Activated CD4-positive, alpha-beta memory T cell treated with anti-CD3 and anti-CD28 coated beads, Interleukin-2, amount 10 ng/mL, durations not matched to agents 7 days and 5 days (primary cell): ENCODE measurements around the gene MPHOSPH9. TPM values are rescaled to one million over a fixed set of nuclear protein-coding genes. Genes with fewer than 3 reads are reported as not detected.

Experiments used
- CTCF ChIA-PET: fragments of 350-600 bp; sonication (Branson Sonifier 250); formaldehyde crosslinking; loops from one replicate; lab custom pipeline; 2021; ENCODE audit warnings: antibody characterized with exemption, inconsistent platforms; lab: Charles Lee
- POLR2A ChIA-PET: fragments of 350-600 bp; sonication (Branson Sonifier 250); formaldehyde crosslinking; loops from one replicate; lab custom pipeline; 2021; ENCODE audit warnings: antibody characterized with exemption; lab: Charles Lee
- DNase-seq: peaks from one replicate; pipeline ENCODE4 v3.0.0-alpha.2; 2020
- H3K27ac Mint-ChIP-seq: one replicate; pipeline ENCODE4 v1.8.0; 2021; ENCODE audit warnings: mild to moderate bottlenecking, mixed read lengths
- H3K27me3 Mint-ChIP-seq: one replicate; pipeline ENCODE4 v1.8.0; 2021; ENCODE audit warnings: mixed read lengths
- H3K36me3 Mint-ChIP-seq: one replicate; pipeline ENCODE4 v1.8.0; 2021; ENCODE audit warnings: low read depth, mixed read lengths
- H3K4me1 Mint-ChIP-seq: one replicate; pipeline ENCODE4 v1.8.0; 2021; ENCODE audit warnings: mixed read lengths
- H3K4me3 Mint-ChIP-seq: one replicate; pipeline ENCODE4 v1.8.0; 2021; ENCODE audit warnings: mild to moderate bottlenecking, mixed read lengths
- H3K9me3 Mint-ChIP-seq: one replicate; pipeline ENCODE4 v1.8.0; 2021; ENCODE audit warnings: mixed read lengths
- total RNA-seq, 2 experiments: library from RNA; stranded (reverse); gene quantifications; one replicate each; pipeline ENCODE4 v1.2.3, GENCODE V29; 2021

MPHOSPH9 gene
- total RNA-seq, 2 experiments from 2014 or later, result 113 to 116 TPM

DNA sequence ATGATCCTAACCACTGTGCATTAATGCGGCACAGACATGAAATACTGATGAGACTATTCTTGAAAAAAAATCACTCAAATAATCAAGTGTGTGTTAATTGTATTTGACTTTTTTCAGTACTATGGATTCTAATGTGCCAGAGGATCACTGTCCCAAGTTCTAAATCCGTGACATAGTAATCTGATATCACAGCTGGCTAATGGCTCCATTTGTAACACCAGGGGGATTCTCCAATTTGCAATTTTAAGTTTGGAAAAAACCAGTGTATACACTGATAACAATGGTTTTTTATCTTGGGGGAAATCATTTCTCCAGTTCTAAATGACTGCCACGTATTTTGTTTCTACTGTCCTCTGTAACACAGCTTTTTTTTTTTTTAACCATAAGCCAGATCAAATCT, 33.0 kb downstream of the MPHOSPH9 start:
- CTCF ChIA-PET, result interaction anchor here (1.0 to 1.3 kb wide), 2 partner anchors 36 to 38 kb away, joined by 4 to 6 read pairs; no protein-coding TSS in a partner anchor
- no peak overlapping the region for H3K4me3 Mint-ChIP-seq
- DNase-seq, result no peak
- no peaks in the 10 kb centered on the region for H3K27me3 Mint-ChIP-seq
- no peaks in the 10 kb centered on the region for H3K9me3 Mint-ChIP-seq
- POLR2A ChIA-PET, result no interaction called here
- no peak overlapping the region for H3K27ac Mint-ChIP-seq
- peaks cover 56% of the 10 kb centered on the region for H3K36me3 Mint-ChIP-seq
- peaks cover 19% of the 10 kb centered on the region for H3K4me1 Mint-ChIP-seq

DNA sequence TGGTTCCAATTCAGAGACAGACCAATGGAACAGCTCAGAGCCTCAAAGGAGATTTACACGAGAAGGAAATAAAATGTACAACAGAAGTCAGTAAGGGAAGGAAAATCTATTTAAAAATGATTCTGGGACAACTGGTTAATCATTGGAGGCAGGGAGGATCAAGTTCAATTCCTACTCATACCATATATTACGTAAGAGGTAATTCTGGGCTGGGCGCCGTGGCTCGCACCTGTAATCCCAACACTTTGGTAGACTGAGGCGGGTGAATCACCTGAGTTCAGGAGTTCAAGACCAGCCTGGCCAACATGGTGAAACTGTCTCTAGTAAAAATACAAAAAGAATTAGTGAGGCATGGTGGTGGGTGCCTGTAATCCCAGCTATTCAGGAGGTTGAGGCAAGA, 45.3 kb downstream of the MPHOSPH9 start:
- no peaks in the 10 kb centered on the region for H3K9me3 Mint-ChIP-seq
- no peak overlapping the region for H3K27ac Mint-ChIP-seq
- no peak overlapping the region for H3K4me3 Mint-ChIP-seq
- H3K27me3 Mint-ChIP-seq, result no peaks in the 10 kb centered on the region
- ChIA-PET CTCF (no interaction called here), POLR2A (interaction anchor here (0.7 kb wide), 1 partner anchor 21 kb away, joined by 3 read pairs; no protein-coding TSS in a partner anchor)
- H3K4me1 Mint-ChIP-seq, result peaks cover 2% of the 10 kb centered on the region
- DNase-seq, result no peak
- peaks cover 53% of the 10 kb centered on the region for H3K36me3 Mint-ChIP-seq

GRCh38 chr12:123180171-123180570, 52.8 kb downstream of the MPHOSPH9 start:
- no peak overlapping the region for H3K27ac Mint-ChIP-seq
- POLR2A ChIA-PET, result no interaction called here
- no peaks in the 10 kb centered on the region for H3K27me3 Mint-ChIP-seq
- no peak for DNase-seq
- peaks cover 43% of the 10 kb centered on the region for H3K36me3 Mint-ChIP-seq
- CTCF ChIA-PET, result interaction anchor here (1.0 kb wide), 1 partner anchor 58 kb away, joined by 4 read pairs; no protein-coding TSS in a partner anchor
- no peaks in the 10 kb centered on the region for H3K9me3 Mint-ChIP-seq
- H3K4me3 Mint-ChIP-seq, result no peak overlapping the region
- H3K4me1 Mint-ChIP-seq, result no peaks in the 10 kb centered on the region

DNA sequence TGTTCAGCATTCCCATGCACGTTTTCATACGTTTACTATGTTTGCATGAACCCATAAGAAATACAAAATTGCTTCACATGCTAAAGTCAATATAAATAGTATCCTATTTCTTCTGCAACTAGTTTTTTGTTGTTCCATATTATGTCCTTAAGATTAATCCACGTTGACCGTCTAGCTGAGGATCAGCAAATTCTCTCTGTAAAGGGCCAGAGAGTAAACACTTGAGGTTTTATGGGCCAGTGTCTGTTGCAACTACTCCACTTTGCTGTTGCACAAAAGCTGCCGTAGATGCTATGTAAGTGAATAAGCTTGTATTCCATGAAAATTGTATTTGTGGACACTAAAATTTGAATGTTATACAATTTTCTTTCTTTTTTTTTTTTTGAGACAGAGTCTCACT, 61.0 kb downstream of the MPHOSPH9 start:
- H3K9me3 Mint-ChIP-seq, result no peaks in the 10 kb centered on the region
- no peak overlapping the region for H3K27ac Mint-ChIP-seq
- no peaks in the 10 kb centered on the region for H3K4me1 Mint-ChIP-seq
- ChIA-PET CTCF (no interaction called here), POLR2A (no interaction called here)
- DNase-seq, result no peak
- H3K27me3 Mint-ChIP-seq, result no peaks in the 10 kb centered on the region
- no peak overlapping the region for H3K4me3 Mint-ChIP-seq
- H3K36me3 Mint-ChIP-seq, result peaks cover 33% of the 10 kb centered on the region

- ChIA-PET POLR2A (interaction anchor here (0.8 to 1.4 kb wide), 3 partner anchors 21 to 65 kb away, joined by 3 to 4 read pairs (median 3); partner anchors contain the start of genes MPHOSPH9 and MTRFR), CTCF (interaction anchor here (2.6 kb wide), 1 partner anchor 71 kb away, joined by 11 read pairs; no protein-coding TSS in a partner anchor)
- no peak for DNase-seq
- no peaks in the 10 kb centered on the region for H3K4me1 Mint-ChIP-seq
- H3K36me3 Mint-ChIP-seq, result peaks cover 45% of the 10 kb centered on the region
- H3K27me3 Mint-ChIP-seq, result no peaks in the 10 kb centered on the region
- no peak overlapping the region for H3K27ac Mint-ChIP-seq
- no peaks in the 10 kb centered on the region for H3K9me3 Mint-ChIP-seq
- no peak overlapping the region for H3K4me3 Mint-ChIP-seq
Observed at GRCh38 chr12:123167329-123167728, 65.6 kb downstream of the MPHOSPH9 start.

- H3K27me3 Mint-ChIP-seq, result no peaks in the 10 kb centered on the region
- H3K36me3 Mint-ChIP-seq, result peaks cover 47% of the 10 kb centered on the region
- H3K9me3 Mint-ChIP-seq, result no peaks in the 10 kb centered on the region
- H3K4me3 Mint-ChIP-seq, result no peak overlapping the region
- H3K4me1 Mint-ChIP-seq, result no peaks in the 10 kb centered on the region
- POLR2A ChIA-PET, result interaction anchor here (1.3 kb wide), 1 partner anchor 13 kb away, joined by 3 read pairs; no protein-coding TSS in a partner anchor
- CTCF ChIA-PET, result interaction anchor here (0.6 to 1.8 kb wide), 3 partner anchors 12 to 1272 kb away, joined by 3 to 6 read pairs (median 3); no protein-coding TSS in a partner anchor
- no peak overlapping the region for H3K27ac Mint-ChIP-seq
- no peak for DNase-seq
Observed at GRCh38 chr12:123165537-123165936, 67.4 kb downstream of the MPHOSPH9 start.

GRCh38 chr12:123164710-123165261, 68.2 kb downstream of the MPHOSPH9 start:
- POLR2A ChIA-PET, result no interaction called here
- no peak overlapping the region for H3K27ac Mint-ChIP-seq
- no peak for DNase-seq
- CTCF ChIA-PET, result interaction anchor here (0.6 to 1.8 kb wide), 3 partner anchors 11 to 1271 kb away, joined by 3 to 6 read pairs (median 3); no protein-coding TSS in a partner anchor
- peaks cover 49% of the 10 kb centered on the region for H3K36me3 Mint-ChIP-seq
- H3K27me3 Mint-ChIP-seq, result no peaks in the 10 kb centered on the region
- no peaks in the 10 kb centered on the region for H3K9me3 Mint-ChIP-seq
- no peaks in the 10 kb centered on the region for H3K4me1 Mint-ChIP-seq
- H3K4me3 Mint-ChIP-seq, result no peak overlapping the region

DNA sequence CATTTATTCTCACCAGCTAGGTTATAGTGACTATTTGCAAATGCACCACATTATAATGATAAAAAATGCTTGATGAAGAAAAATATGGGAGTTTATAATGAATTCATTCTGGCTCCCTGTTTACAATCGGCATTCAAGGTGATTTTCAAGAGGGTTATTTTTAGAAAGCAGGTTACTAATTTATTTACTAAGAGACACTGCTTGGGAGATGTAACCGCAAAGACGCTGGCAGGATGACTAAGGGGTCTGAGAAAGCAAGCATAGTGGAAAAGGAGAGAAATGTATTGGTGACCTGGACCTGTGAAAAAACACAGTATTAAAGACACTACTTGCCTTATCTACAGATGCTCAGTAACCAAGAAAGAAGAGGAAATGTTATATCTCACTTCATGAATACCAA, 68.7 kb downstream of the MPHOSPH9 start:
- POLR2A ChIA-PET, result no interaction called here
- CTCF ChIA-PET, result interaction anchor here (1.7 kb wide), 1 partner anchor 74 kb away, joined by 5 read pairs; no protein-coding TSS in a partner anchor
- peaks cover 49% of the 10 kb centered on the region for H3K36me3 Mint-ChIP-seq
- H3K27me3 Mint-ChIP-seq, result no peaks in the 10 kb centered on the region
- H3K27ac Mint-ChIP-seq, result no peak overlapping the region
- H3K4me3 Mint-ChIP-seq, result no peak overlapping the region
- H3K4me1 Mint-ChIP-seq, result no peaks in the 10 kb centered on the region
- no peaks in the 10 kb centered on the region for H3K9me3 Mint-ChIP-seq
- DNase-seq, result no peak

DNA sequence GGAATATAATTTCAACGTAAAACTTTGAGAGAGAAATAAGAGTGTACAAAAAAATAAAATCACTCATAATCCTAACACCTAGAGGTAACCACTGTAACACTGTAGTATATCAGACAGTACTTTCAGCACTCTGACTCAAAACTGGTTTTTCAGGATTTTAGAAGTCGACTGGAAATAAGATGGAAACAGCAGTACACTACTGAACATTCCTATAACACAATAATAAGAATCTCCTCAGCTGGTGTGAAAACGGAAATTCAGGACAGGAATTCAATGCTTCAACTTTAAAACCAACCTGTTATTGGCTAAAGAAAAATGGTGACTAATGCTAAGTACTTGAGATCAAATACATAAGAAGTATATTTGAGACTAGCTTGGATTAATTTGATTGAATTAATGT, 69.7 kb downstream of the MPHOSPH9 start:
- H3K27me3 Mint-ChIP-seq, result no peaks in the 10 kb centered on the region
- no peaks in the 10 kb centered on the region for H3K4me1 Mint-ChIP-seq
- no peaks in the 10 kb centered on the region for H3K9me3 Mint-ChIP-seq
- H3K4me3 Mint-ChIP-seq, result no peak overlapping the region
- H3K27ac Mint-ChIP-seq, result no peak overlapping the region
- CTCF ChIA-PET, result interaction anchor here (1.1 to 1.7 kb wide), 2 partner anchors 11 to 75 kb away, joined by 3 to 5 read pairs; no protein-coding TSS in a partner anchor
- H3K36me3 Mint-ChIP-seq, result peaks cover 49% of the 10 kb centered on the region
- POLR2A ChIA-PET, result interaction anchor here (1.5 kb wide), 1 partner anchor 75 kb away, joined by 3 read pairs; no protein-coding TSS in a partner anchor
- no peak for DNase-seq

DNA sequence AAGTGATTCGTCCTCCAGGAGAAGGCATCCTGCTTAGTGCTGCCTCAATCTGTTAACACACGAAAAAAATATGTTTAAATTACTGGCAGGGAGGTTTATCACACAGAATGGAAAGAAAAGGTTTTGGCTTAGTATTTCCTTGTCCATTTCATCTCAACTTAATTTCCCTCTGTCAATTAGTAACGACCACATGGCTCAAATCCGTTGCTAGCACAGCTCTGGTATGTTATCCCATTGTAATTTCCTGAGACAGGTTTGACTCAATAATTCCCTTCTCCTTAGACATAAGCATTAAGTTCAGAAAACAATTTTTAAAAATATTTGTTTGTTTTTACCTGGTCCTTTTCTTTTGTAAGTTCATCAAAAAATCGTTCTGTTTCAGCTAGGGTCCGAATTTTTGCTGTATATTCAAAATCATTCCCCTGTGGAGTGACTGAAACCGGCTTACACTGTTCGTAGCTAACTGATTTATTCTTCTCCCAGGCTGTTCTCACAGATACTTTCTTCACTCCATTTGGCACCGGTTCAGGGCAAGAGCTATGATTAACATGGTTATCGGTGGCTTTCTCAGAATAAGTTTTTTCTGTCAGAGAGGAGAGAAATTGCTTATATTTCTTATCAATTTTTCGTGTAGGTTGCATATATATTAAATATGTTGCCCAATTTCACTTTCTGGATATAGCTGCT, 72.0 kb downstream of the MPHOSPH9 start:
- no peak overlapping the region for H3K4me3 Mint-ChIP-seq
- no peak for DNase-seq
- CTCF ChIA-PET, result interaction anchor here (1.1 to 2.1 kb wide), 2 partner anchors 77 to 118 kb away, joined by 3 to 6 read pairs; no protein-coding TSS in a partner anchor
- no peaks in the 10 kb centered on the region for H3K27me3 Mint-ChIP-seq
- no peak overlapping the region for H3K27ac Mint-ChIP-seq
- H3K36me3 Mint-ChIP-seq, result peaks cover 46% of the 10 kb centered on the region
- no peaks in the 10 kb centered on the region for H3K9me3 Mint-ChIP-seq
- no peaks in the 10 kb centered on the region for H3K4me1 Mint-ChIP-seq
- POLR2A ChIA-PET, result no interaction called here

- Mint-ChIP-seq H3K27me3 (peaks cover 10% of the 10 kb centered on the region), H3K9me3 (no peaks in the 10 kb centered on the region), H3K36me3 (peaks cover 15% of the 10 kb centered on the region), H3K4me1 (peaks cover 16% of the 10 kb centered on the region), H3K4me3 (no peak overlapping the region), H3K27ac (no peak overlapping the region)
- DNase-seq, result no peak
- POLR2A ChIA-PET, result interaction anchor here (0.8 to 2.0 kb wide), 3 partner anchors 49 to 180 kb away, joined by 3 to 5 read pairs (median 5); no protein-coding TSS in a partner anchor
- CTCF ChIA-PET, result interaction anchor here (0.7 to 4.1 kb wide), 5 partner anchors 11 to 114 kb away, joined by 3 to 17 read pairs (median 4); no protein-coding TSS in a partner anchor
Observed at GRCh38 chr12:123153906-123154305, 79.0 kb downstream of the MPHOSPH9 start.

DNA sequence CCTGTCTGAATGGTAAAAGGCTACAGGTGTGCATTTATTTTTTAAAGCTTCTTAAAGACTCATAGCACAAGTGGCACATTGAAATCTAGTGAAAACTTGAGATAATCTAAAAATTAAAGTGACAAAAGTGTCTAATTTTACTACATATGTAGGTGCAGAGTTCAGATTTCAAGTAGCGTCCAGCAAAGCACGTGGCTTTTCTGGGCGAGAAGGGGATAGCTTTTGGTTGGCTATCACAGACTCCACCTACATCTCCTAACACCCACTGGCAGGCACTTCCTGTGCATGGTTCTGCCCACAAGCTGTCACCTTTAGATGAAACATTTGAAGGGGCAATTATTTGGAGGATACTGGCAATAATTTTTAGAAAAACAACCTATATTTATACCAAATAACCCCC, 80.1 kb downstream of the MPHOSPH9 start:
- peaks cover 20% of the 10 kb centered on the region for H3K27me3 Mint-ChIP-seq
- H3K4me3 Mint-ChIP-seq, result no peak overlapping the region
- peaks cover 18% of the 10 kb centered on the region for H3K36me3 Mint-ChIP-seq
- no peaks in the 10 kb centered on the region for H3K9me3 Mint-ChIP-seq
- ChIA-PET CTCF (interaction anchor here (0.9 to 4.1 kb wide), 4 partner anchors 10 to 173 kb away, joined by 3 to 17 read pairs (median 4); no protein-coding TSS in a partner anchor), POLR2A (interaction anchor here (1.2 to 4.5 kb wide), 7 partner anchors 9 to 173 kb away, joined by 3 to 21 read pairs (median 7); partner anchors contain the start of genes ARL6IP4, MPHOSPH9 and MTRFR)
- DNase-seq, result no peak
- H3K4me1 Mint-ChIP-seq, result peaks cover 16% of the 10 kb centered on the region
- H3K27ac Mint-ChIP-seq, result no peak overlapping the region
